A204.1 (cell line): Measurements from ENCODE around the gene KLHDC2.
"Not testable (repeated sequence)": the region's sequence is repeated elsewhere in the genome, so short reads cannot be mapped to it uniquely, and the experiment has no call there.

ENCODE experiments used
- FAIRE-seq: peaks from 2 replicates; lab custom pipeline; 2012; peaks lifted over from hg19 to GRCh38; lab: Jason Lieb, UNC

KLHDC2 gene

DNA sequence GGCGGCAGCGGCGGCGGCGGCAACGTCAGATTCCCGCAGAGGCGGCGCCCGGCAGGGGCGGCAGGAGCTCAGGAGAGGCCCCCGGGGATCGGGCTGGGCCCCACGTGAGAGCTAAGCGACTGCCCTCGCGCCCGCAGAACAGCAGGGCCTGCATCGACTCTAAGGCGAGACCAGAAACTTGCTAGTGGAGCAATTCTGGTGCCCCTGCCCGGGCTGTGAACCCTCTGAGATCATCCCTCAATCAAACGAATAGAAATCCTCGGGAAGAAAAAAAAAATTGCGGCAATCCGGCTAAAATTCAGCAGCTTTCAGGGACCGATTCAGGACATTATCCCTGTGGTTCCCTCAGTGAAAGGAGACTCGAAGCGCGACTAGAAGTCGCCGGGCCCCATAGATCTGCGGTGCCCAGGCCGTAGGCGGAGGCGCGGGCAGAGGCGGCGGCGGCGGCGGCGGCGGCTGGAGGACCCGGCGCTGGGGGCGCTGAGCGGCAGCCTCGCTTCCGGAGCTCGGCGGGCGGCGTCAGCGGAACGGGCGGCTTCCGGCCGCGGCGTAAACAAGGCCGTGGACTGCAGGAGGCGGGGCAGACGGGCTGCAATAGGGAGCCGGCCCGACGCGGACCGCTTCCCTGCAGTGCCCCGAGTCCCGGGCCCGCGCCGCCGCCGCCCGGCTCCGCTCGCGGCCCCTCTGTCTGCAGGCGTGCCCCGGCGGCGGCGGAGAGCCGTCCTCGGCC is at the start of gene KLHDC2:
Gene KLHDC2, plus strand, starts transcription at position 583 of the 730 bp plus-strand sequence. CDS start 316 bp downstream, outside the sequence.
- no peak for FAIRE-seq

DNA sequence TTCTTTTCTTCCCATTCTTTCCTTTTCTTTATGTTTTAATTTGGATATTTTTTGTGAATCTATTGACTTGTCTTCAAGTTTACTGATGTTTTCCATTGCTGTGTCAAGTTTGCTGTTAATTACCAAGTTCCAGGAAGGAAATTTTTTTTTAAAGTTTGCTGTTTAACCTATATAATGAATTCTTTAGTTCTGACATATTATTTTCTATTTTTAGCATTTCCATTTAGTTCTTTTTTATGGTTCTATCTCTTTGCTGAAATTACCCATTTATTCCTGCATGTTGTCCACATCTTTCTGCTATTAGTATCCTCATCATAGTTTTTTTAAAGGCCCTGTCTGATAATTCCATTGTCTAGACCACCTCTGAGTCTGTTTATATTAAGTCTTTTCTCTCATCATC is 47.2 kb upstream of the KLHDC2 start:
- FAIRE-seq: no peak

- FAIRE-seq: not testable (repeated sequence)
Measured at GRCh38 chr14:49721733-49722435, 46.1 kb upstream of the KLHDC2 start.

- no peak for FAIRE-seq
Measured at GRCh38 chr14:49727171-49727570, 40.8 kb upstream of the KLHDC2 start.

- FAIRE-seq: no peak
Measured at GRCh38 chr14:49732896-49733295, 35.1 kb upstream of the KLHDC2 start.

DNA sequence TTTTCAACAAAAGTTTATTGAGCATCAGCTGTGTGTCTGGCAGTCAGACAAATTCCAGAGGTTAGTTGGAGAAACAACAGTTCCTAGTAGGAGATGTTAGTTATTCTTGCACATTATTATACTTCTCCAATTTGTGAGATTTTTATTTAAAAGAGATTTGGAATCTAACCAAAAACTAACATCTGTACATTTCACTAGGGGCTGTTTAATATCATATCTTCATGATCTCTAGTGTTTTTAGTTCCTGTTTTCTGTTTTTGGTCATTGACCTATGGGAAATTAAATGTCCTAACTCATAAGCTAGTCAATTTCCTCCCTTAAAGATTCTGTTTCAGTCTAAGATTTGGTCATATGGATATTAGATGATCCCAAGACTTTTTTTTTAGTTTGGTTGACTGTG is 34.1 kb upstream of the KLHDC2 start:
- FAIRE-seq: no peak

DNA sequence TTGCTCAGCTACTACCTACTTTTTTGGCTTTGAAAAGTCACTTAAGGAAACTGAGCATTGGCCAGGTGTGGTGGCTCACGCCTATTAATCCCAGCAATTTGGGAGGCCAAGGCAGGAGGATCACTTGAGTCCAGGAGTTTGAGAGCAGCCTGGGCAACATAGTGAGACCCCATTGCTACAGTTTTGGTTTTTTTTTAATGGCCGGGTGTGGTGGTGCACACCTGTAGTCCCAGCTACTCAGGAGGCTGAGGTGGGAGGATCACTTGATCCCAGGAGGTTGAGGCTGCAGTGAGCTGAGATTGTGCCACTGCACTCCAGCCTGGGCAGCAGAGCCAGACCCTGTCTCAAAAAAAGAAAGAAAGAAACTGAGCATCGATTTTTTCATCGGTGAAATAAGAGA is 32.3 kb upstream of the KLHDC2 start:
- FAIRE-seq: not testable (repeated sequence)

GRCh38 chr14:49745191-49745590 is 22.8 kb upstream of the KLHDC2 start:
- no peak for FAIRE-seq

DNA sequence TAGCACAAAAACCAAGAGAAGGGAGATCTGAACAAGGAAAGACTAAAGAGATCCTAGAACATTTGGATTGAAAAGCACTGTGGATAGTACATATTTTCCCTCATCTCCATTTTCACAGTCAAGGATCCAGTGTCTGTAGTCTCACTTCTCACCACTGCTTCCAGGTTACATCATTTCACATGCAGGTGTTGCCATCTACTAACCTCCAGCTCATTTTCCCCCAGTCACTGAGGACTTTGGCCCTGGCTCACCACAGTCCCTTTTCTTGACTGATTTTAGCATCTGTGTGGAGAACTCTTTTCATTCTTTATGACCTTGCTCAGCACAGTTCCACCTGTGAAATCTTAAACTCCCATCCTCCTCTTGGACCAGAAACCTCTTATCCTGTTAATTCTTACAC is 21.5 kb upstream of the KLHDC2 start:
- FAIRE-seq: not testable (repeated sequence)

DNA sequence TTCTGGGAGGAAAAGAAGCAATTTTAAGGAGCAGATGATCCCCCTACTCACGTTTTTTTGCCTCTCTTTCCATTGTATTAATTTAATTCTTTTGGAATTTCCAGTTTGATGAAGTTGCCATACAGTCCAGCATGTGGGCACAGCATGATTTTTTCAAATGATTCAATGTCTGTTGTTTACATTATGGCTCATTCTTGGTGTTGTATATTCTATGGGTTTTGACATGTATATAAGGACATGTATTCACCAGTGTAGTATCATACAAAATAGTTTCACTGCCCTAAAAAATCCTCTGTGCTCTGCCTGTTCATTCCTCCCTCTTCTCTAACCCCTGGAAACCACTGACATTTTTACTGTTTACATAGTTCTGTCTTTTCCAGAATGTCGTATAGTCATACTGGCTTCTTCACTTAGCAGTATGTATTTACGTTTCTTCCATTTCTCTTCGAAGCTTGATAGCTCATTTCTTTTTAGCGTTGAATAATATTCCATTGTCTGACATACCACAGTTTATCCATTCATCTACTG is 13.3 kb upstream of the KLHDC2 start:
- FAIRE-seq: no peak

GRCh38 chr14:49755378-49755777 is 12.6 kb upstream of the KLHDC2 start:
- FAIRE-seq: no peak

- no peak for FAIRE-seq
Measured at GRCh38 chr14:49761839-49762551, 6.0 kb upstream of the KLHDC2 start.

DNA sequence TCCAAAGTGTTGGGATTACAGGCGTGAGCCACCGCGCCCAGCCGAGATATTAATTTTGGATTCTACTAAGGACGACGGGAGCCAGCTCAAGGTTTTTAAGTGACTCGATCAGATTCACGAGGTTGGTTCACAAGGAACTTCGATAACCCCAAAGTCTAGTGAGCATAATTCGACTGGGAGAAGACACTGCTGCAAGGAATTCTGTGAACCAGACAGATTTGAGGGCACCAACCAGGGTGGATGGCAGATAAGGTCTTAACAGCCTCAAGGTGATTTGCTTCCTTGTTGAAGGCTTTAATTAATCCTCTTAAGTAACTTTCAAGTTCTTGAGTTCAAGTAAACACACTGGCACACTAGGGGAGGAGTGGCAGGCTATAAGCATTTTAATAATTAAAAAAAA is 1.1 kb upstream of the KLHDC2 start:
- FAIRE-seq: no peak

- FAIRE-seq: no peak
Measured at GRCh38 chr14:49767270-49767570, 733 bp upstream of the KLHDC2 start.

- no peak for FAIRE-seq
Measured at GRCh38 chr14:49768301-49769121, 558 bp downstream of the KLHDC2 start.

GRCh38 chr14:49769171-49769570 is 1.2 kb downstream of the KLHDC2 start:
- FAIRE-seq: no peak

GRCh38 chr14:49769581-49770211 is 1.7 kb downstream of the KLHDC2 start:
- FAIRE-seq: no peak

GRCh38 chr14:49770212-49770817 is 2.4 kb downstream of the KLHDC2 start:
- no peak for FAIRE-seq

DNA sequence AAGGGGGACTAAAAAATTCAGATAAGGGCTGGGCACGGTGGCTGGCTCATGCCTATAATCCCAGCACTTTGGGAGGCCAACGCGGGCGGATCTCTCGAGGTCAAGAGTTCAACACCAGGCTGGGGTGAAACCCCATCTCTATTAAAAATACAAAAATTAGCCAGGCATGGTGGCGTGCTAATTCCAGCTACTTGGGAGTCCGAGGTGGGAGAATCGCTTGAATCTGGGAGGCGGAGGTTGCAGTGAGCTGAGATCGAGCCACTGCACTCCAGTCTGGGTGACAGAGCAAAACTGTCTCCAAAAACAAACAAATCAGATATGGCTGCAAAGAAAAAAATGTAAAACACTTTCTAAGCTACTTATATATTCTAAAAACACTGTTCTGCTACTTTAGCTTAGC is 3.7 kb downstream of the KLHDC2 start:
- not testable (repeated sequence) for FAIRE-seq

DNA sequence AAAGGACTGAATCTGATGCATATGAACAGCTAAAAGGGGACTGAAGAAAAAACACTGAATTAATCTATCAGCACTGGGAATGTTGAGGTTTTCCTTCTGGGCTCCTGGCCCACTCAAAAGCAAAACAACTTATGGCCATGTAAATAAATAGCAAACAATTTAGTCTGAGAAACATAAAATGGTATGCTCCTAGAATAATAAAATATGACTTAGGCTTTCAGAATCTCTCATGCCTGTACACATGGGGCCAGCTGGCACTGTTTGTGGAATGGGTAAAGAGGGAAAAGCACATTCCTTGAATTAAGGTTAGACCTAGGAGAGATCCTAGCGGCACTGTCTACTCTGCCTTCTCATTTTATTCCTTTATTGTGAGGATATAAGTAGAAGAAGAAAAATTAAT is 6.2 kb downstream of the KLHDC2 start:
- no peak for FAIRE-seq

DNA sequence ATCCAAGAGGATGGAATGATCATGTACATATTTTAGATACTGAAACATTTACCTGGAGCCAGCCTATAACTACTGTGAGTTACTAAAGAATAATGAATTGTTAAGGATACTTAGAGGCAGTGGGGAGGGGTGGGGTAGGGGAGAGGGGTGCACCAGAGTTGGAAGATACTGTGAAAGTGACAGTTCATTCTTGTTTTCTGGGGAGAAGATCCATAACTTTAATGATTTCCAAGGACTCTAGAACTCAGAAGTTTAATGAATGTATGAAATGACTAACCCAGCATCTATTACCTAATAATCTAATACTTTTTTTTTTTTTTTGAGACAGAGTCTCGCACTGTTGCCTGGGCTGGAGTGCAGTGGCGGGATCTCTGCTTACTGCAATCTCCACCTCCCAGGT is 10.5 kb downstream of the KLHDC2 start:
- no peak for FAIRE-seq
